GM18520 (cell line): ENCODE results near the gene NCKAP5.

Experiments used
- ATAC-seq: cut with Tn5 transposase; IDR thresholded peaks from one replicate; pipeline ENCODE4 v1.9.1; 2021; ENCODE audit not compliant: unreplicated experiment

The NCKAP5 gene

DNA sequence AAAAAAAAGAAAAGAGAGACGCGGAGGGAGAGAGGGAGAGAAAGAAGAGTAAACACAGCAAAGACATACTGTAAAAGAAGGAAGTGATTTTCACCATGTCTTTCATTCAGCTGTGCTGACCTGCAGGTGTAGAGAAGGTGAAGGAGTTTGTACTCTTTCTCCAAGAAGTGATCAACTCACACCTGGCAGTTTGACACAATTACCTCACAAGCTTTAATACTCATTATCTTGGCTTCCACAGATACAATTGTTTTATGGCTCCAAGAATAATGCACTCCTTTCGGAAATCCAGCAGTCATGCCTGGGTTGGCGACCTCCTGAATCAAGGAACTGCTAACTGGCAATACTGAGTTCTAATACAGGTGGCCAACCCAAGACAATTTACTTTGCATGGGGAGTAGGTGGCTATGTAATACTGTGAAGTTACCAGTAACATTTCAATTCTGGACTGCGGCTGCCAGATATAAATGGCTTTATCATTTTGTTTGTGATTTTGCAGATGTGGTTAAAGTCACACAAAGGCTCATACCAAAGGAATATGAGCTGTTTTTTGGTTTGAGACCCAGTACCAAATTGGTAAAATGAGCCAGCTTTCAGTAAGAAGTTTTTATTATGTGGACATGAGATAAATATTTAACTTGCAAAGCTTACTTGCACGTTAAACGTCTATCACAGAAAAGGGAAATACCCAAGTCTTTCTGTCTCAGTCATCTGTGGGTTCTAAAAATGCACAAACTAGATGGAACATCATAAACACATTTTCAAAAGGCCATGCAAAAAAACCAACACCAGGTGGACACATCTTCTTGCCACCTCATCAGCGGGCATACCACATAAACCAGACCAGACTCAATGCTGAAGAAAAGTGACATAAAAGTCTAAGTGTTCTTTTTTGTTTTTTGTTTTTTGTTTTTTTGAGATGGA, 69.3 kb downstream of the NCKAP5 start:
- peak; percentile 77 for ATAC-seq

DNA sequence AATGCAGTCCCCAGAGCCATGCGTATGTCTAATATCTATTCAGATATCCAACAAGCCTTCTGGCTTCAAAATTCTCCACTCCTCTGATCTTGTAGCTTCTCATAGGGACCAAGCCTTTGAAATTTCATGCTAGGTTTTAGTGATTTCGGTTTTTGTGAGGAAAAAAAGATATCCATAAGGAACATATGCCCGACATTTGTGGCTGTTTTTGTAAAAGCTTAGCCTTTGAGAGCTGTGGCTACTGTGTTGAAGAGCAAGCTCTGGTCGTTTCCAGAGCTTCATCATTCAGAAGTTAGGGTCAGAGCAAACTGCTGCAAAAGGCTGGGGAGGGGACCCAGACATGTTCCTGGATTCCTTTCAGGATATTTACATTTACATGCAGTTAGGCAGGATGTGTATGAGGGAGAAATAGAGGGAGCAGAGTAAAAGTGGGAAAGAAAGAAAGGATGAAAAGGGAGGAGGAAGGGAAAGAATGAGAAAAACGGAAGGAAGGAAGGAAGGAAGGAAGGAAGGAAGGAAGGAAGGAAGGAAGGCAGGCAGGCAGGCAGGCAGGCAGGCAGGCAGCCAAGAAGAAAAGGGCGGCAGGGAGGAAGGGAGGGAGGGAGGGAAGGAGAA, 70.2 kb downstream of the NCKAP5 start:
- ATAC-seq, result no peak

DNA sequence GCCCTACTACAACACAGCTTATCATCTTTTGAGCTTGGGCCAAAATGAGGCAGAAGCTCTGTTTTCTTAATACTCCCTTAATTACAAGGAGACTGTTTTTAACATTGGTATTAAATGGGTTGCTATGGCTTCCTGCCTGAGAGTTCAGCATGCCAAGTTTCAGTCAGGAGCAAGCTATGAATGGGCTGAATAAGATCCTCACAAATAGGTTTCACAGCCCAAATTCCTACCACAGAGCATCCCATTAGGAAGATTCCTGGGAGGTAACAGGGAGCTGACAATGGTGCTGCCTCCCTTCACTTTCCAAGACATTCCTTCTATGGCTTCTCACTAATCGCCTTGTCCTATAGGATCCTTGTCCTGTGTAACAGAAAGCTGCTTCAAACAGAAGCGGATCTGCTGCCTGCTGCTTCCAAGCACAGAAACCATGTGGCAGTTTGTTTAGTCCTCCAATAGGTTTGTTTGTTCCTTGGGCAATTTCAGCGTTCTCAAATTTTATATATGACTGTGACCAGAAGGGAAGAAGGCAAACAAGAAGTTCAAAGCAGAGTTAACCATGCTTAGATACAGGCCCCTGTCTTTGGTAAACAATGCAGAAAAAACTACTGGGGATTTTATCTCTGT, 70.9 kb downstream of the NCKAP5 start:
- no peak for ATAC-seq

DNA sequence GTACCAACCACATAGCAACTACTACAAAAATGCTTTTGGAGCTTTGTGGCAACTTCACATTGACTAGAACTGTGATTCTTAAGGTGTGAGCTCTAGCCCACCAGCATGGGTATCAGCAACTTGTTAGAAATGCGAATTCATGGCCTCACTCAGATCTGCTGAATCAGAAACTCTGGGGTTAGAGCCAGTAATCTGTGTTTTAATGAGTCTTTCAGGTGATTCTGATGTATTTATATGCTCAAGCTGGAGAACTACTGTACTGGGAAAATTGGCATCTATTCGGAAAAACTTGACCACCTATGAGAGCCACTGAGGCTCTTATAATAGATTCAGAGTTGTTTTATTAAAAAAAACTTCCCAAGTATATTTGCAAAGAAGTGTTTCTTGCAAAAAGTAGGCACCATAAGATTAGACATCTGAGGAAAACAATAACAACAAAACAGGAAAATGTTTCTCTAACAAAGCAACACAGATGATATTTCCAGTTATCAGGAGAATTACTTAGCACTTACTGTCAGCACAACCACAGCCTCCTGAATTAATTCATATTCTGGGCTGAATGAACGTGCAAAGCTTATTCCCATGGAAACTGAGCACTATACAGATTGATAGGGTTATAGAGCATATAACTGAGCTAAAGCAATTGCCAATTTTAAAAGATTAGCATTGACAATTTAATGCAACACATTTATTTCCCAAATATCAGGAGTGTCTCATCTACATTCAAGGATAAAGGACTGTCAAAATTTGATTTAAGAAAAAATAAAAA, 71.6 kb downstream of the NCKAP5 start:
- ATAC-seq, result no peak

DNA sequence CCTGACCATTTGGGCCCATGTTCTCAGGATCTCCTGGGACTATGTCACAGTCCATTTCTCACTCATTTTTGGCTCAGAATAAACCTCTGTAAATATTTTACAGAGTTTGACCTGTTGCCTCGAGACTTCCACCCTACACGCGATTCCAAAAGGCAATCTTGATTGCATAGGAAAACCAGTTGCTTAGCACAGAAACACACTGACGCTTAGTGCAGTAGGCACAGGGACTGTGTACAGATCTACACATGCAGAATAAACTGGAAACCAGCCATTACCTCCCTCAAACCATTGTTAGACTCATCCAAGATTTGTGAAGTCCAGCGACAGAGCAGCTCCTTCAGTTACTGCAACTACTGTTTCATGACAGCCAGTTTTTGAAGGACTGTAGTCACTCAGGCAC, 73.0 kb downstream of the NCKAP5 start:
- no peak for ATAC-seq

DNA sequence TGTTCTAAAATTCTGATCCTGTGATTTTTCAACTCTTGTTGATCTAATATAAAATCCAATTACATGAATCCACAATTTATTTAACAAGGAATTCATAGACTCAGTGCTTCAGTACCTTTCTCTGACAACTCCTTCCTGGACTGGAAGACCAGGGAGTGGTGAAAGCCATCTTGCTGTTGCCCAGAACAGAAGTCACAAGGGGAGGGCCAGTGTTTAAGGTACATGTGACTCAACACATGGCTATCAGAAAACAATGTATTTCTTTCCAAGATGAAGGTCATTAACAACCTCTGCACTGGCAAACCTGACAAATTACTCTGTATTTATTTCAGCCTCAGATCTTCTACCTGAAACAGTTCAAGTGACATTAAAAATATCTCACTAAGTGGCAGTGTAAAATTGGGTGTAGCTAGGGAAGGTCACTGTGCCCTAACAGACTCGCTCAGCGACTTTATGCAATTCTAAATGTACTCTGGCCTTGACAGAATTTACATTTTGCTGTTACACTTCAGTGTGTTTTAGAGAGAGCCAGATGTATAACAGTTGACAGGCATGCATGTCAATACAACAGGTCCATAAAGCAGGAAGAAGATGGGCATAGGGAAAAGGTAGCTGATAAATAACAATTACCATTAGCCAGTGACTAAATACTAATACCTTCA, 75.4 kb downstream of the NCKAP5 start:
- ATAC-seq, result no peak

DNA sequence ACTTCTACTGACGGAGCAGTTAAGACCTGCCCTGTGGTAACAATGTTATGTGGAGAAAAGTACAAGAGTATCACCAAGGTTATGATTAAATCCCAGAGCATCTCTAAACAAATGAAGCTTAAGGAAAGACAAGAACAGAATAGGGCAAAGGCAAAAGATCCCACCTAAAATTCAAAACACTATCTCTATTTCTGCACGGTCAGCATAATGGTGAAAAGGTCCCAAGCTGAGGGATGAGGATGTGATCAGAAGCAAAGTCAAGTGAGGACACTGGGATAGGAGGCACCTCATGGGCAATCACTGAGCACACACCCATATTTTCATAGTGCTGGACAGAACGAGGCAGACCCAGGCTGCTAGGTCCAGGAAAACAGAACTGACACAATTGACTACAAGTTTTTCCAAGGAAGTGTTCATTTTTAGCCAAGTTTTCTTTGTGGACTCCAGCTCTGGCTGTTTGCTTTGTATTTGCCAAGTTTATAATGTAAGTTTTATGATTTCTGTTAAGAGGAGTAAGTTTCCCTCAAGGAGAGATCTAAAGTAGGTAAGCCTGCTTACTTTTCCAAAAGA, 77.8 kb downstream of the NCKAP5 start:
- ATAC-seq, result no peak

DNA sequence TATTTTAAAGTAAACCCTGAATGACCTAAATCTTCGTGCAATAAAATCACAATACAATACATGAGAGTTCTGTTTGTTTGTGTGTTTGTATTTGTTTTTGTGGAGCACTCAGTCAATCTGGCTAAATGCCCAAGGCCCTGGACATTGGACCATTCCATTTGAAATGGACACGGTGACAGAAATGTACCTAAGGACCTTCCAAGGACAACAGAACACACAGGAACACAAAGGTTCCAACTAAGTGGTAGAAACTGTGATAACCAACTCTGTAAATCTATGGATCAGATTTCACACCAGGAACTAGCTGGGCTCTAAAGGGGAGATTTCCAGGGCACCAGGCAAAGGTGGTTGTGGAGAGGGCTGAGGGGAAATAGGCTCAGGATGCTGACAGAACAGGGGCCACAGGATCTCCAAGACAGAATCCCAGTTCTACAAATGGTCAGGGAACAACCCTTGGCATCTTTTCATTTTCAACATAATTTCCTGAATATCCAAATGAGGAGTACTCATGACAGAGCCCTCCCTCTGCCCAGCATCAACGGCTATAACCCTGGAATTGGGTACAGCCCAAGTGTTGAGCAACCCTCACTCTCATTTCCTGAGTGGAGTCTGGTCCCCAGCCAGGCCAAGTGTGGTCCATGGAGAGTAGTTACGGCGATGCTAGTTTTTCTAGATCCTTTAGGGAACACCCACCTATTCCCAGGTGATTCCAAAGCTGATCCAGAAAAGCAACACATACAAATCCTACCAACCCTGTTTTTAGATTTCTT, 78.4 kb downstream of the NCKAP5 start:
- no peak for ATAC-seq

DNA sequence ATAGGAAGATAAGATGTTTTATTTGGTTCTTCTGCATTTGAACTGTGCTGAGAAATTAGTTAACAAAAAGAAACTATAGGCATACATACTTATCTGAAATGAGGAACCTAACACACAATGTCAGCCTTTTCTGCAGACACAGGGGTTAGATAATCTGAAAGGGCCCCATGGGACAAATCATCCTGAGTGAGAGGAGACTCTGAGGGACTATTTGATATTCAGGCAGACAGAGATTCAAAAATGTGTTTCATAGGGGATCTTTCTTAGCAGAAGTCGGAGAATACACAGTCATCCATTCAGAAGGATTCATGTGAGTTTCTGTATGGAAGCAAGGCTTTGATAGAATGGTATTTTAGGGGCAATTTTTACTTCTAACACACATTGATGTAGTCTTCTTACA, 79.1 kb downstream of the NCKAP5 start:
- no peak for ATAC-seq

DNA sequence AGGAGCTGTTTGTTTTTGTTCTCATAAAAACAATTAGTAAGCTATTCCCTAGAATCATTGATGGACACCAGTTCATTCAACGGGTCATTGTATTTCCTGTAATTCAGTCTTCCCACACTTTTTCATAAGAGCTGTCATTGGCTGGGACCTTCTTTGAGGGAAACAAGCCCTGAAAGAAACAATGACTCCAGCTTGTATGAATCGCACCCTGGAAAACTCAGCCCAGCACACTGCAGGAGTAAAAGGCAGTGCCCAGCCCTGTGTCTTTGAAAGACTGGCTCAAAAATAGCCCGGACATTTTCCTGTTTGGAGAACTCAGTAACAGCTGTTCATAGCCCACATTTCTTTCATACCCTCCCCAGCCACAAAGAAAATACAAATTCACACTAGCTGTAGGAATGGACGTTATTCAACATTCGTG, 81.5 kb downstream of the NCKAP5 start:
- no peak for ATAC-seq

DNA sequence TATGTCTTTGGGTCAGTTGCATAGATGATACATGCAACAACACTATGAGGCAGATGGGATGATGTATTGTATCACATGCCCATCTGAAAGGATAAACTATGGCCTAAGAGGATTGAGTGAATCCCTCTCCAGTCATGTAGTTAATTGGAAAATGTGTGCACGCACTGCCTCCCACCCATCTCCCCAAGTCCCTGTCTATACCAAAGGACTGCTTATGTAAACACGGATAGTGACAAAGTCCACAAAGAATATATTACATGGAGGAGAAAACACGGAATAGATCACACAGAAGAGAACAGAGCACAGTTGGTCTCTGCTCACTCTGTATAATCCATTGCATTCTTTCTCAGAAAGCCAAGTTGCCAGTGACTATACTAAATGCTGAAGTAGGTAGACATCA, 82.4 kb downstream of the NCKAP5 start:
- no peak for ATAC-seq

DNA sequence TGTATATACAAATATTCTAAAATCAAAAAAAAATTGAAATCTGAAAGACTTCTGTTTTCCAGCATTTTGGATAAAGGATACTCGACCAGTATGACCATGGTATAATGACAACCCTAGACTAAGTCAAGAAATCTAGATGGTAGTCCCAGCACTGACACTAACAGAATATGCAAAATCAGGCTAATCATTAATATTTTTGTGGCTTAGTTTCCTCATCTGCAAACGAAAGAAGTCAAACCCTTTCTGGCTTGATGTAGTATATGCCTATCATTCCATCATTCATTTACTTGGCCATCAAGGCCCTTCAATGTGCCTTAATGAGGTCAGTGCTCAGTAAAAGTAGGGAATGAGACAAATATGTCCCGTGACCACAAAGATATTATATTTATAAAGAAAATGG, 83.5 kb downstream of the NCKAP5 start:
- no peak for ATAC-seq

DNA sequence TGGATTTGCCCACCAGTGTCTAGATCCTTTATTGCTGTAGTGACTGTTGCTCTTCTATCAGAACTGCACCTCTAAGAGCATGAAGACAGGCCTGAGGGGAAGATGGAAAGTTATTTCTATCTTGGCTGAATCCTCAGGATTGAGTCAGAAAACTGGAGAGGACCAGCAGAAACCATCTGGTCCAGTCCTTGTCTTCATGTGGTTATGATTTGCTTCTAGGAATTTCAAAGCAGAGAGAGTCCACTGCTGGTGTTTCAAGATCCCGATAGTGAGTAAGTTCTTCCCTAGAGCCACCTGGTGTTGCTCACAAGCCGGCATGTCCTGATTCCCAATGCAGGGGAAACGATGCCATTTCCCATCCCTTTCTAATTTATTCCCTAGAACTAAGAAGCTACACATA, 84.2 kb downstream of the NCKAP5 start:
- ATAC-seq, result no peak

DNA sequence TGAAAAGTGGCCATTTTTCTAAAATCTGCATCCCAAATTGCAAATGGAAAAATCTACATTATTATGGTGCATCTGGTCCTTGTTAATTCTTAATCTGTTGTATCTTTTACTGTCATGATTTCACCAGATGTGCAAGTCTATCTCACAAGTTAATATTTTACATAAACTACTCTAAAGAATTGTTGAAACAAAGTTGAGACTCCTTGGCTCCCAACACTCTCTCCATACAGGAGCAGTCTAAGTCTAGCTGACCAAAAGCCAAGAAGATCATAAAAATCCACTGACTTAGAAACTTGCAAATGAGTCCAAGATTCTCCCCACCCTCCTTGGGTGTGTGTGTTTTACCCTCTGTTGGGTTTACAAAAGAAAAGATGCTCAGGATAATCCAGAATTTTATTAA, 85.1 kb downstream of the NCKAP5 start:
- no peak for ATAC-seq

DNA sequence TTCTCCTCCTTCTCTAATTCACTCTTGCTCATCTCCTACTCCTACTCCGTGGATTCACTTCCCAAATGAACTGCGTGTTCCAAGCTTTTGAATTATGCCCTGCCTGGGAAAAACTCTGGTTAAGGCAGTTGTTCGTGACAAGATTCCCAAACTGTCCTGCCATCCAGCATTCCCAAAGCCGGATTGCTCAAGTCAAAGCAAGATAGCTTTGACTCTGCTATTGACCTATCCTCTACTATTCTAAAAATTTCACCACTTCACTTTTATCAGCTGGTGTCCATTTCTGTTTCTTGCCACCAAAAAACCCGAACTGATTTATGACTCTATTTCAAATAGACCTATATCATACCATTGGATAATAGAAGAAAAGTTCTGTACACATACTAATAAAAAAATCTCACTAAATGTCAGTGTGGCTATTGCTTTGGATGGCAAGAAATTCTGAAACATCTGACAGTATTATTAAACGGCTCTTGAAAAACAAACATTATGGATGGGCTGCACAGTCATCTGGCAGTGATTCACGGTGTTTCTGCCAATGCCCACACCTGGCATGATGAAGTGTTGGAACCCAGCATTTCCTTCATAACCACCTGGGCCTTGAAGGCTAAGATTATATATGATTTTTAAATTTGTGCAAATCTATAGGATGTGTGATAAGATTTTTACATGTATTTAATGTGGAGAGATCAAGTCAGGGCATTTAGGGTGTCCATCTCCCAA, 87.4 kb downstream of the NCKAP5 start:
- no peak for ATAC-seq

DNA sequence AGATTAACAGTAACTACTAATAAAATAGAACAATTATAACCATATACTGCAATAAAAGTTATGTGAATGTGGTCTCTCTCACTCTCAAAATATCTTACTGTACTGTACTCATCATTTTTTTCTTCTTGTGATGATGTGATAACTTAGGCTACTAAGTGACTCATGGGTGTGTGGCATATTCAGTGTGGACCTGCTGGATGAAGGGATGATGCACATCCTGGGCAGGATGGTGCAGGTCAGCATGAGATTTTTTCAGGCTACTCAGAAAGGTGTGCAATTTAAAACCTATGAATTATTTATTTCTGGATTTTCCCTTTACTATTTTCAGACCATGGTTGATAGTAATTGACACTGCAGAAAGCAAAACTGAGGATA, 90.7 kb downstream of the NCKAP5 start:
- no peak for ATAC-seq

DNA sequence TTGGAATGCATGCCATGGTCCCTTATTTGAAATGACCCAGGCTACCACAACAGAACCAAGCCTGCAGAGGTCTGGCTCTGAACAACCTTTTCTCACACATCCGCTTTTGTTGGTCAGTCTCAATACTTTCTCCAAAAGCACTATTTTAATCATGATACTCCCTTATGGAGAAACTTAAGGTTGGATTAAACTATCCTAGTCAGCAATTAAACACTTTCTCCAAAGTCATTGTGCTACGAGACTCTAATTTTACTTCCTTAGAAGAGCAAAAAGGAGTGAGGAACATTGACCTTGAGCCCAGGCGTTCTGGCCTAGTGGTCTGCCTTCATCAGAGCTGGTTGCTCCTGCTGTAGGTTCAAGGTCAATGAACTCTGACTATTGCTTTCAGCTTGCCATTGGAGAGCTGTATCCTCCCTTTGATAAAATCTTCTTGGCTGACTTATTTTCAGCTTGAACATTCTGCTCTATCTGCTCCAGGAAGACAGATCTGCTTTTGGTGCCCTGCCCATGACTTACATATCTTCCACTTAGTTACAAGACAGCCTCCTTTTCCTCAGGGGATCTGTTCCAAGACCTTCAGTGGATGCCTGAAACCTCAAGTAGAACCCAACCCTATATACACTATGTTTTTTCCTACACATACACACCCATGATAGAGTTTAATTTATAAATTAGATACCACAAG, 91.2 kb downstream of the NCKAP5 start:
- no peak for ATAC-seq

DNA sequence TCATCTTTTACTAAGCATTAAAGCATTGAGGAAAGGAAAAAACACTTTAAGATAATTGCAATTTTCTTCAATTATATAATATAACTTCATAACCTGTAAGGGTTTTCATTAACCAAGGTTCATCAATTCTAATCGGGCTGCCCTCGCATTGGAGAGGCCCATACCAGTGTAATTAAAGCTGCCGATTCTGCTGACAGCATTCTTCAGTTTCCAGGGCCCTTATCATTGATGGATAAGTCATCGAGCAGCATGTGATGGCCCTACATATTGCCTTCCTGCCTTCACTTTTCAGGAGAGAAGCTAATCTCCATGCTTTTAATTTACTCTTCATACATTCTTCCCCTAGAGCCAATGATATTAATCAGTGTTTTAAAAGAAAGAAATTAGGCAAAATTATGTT, 92.0 kb downstream of the NCKAP5 start:
- ATAC-seq, result no peak

DNA sequence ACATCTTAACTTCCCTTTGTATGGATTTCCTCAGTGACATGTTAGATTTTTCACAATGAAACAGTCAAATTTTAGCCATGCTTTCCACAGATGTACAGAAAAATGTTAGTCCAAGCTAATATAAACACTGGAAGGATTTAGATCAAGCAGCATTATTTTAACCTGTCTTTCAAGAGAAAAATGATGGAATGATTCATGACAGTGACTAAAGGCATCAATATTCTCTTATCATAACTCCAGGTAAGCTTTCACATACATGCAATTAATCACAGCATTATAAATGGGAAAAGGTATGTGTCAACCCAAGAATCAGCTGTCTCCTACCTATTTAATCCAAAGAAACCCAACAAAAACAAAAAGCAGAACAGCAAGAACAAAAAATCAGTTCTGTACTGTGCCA, 92.7 kb downstream of the NCKAP5 start:
- no peak for ATAC-seq
